Kidney epithelial cell (primary cell): ENCODE results near the gene GKN1. TPM values are rescaled to one million over a fixed set of nuclear protein-coding genes. Genes with fewer than 3 reads are reported as not detected.

ENCODE experiments used
- DNase-seq: peaks from one replicate; pipeline ENCODE4 v3.0.0-alpha.2; 2010; ENCODE audit warnings: low read depth
- H3K27me3 ChIP-seq: 2 replicates; pipeline ENCODE4 v1.6.0; 2011; ENCODE audit warnings: low read length; ENCODE audit not compliant: control insufficient read depth, insufficient read depth
- H3K36me3 ChIP-seq: 2 replicates; pipeline ENCODE4 v1.5.1; 2011; ENCODE audit warnings: low read length; ENCODE audit not compliant: control insufficient read depth, insufficient read depth
- H3K4me3 ChIP-seq: 2 replicates; pipeline ENCODE4 v1.5.1; 2011; ENCODE audit warnings: low read depth, mild to moderate bottlenecking, control low read depth, low read length
- CTCF ChIP-seq: IDR thresholded peaks from 2 replicates; pipeline ENCODE4 v1.5.1; 2011; ENCODE audit warnings: mild to moderate bottlenecking, moderate library complexity, low read length, control low read depth, inconsistent platforms; ENCODE audit not compliant: insufficient read depth, poor library complexity, severe bottlenecking
- total RNA-seq: library from RNA; depleted of rRNA; stranded (reverse); fragments of >200 nt; gene quantifications from 2 replicates; pipeline ENCODE4 v1.2.3, GENCODE V29; 2015

Gene GKN1
- total RNA-seq, 1 donor from 2014 or later, result 0.25 TPM

GRCh38 chr2:68934021-68934420 is 40.4 kb upstream of the GKN1 start:
- Histone ChIP-seq H3K27me3 (no peaks in the 10 kb centered on the region), H3K36me3 (no peaks in the 10 kb centered on the region), H3K4me3 (no peak overlapping the region)
- no peak for TF ChIP-seq CTCF
- no peak for DNase-seq

GRCh38 chr2:68935471-68935870 is 39.0 kb upstream of the GKN1 start:
- TF ChIP-seq CTCF, result no peak
- no peak for DNase-seq
- no peaks in the 10 kb centered on the region for H3K36me3 ChIP-seq
- no peak overlapping the region for H3K4me3 ChIP-seq
- H3K27me3 ChIP-seq, result no peaks in the 10 kb centered on the region

GRCh38 chr2:68936427-68936826 is 38.0 kb upstream of the GKN1 start:
- no peak for DNase-seq
- no peaks in the 10 kb centered on the region for H3K27me3 ChIP-seq
- no peak overlapping the region for H3K4me3 ChIP-seq
- no peak for TF ChIP-seq CTCF
- H3K36me3 ChIP-seq, result no peaks in the 10 kb centered on the region

DNA sequence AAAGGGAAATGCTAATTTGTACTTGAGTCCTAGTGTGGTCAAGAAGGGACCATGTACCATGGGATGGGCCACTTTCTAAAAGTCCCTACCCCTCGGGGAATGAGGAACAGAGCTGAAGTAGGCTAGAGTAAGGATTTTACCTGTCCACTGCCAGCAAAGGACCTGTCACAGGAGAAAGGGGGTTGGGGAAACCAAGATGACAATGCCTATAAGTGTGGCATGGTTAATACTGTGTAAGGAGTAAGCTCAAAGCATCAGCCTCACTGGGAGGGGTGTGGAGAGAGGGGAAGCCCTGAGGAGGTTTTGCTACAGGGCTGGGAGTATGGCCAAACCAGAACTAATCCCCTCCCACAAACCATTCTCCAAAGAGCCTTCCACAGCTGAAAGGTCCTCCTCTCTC is 37.5 kb upstream of the GKN1 start:
- no peak for DNase-seq
- Histone ChIP-seq H3K4me3 (no peak overlapping the region), H3K36me3 (no peaks in the 10 kb centered on the region), H3K27me3 (no peaks in the 10 kb centered on the region)
- TF ChIP-seq CTCF, result no peak

DNA sequence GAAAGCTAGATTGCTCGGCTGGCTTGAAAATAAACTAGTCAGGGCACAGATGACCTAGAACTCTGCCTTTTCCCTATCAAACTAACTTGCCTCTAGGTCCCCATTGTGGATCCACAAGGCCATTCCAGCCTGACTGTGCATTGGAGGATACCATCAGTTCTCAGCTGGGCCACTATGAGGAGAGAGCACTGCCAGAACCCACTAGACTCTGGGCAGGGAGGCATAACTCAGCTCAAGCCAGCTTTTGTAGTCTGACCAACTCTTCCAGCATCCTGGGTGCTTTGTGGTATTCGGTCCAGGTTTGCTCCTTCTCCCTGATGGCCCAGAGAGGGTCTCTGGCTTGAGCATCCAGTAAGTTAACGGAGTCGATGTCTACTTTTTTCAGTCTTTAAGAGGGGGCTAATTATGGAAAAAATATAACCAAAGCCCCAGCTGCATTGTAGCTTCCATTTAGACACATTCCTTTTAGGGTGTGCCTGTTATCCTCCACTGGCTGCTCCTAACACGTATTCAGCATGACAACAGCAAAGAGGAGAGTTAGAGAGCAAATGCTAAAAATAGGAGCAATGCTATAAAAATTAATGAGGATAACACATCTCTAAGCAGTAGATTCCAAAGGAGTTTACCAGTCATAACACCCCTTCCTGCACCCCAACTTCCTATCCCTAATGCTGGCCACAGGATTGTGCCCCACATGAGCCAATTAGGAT is 36.9 kb upstream of the GKN1 start:
- H3K4me3 ChIP-seq, result no peak overlapping the region

More for the DNA sequence above, 36.9 kb upstream of the GKN1 start:
- no peaks in the 10 kb centered on the region for H3K36me3 ChIP-seq
- H3K27me3 ChIP-seq, result no peaks in the 10 kb centered on the region
- no peak for TF ChIP-seq CTCF
- no peak for DNase-seq
